GM12865 (cell line): ENCODE results near the gene ALAS1.

Source experiments
- DNase-seq: peaks from one replicate; pipeline ENCODE4 v3.0.0; 2010; ENCODE audit warnings: low read depth
- H3K4me3 ChIP-seq: 2 replicates; pipeline ENCODE4 v1.5.1; 2011; ENCODE audit warnings: mild to moderate bottlenecking, low read depth, low read length, control low read depth
- CTCF ChIP-seq: IDR thresholded peaks from 2 replicates; pipeline ENCODE4 v1.5.1; 2011; ENCODE audit warnings: low read length, control low read depth, low read depth, inconsistent platforms; ENCODE audit not compliant: insufficient read depth; ENCODE audit errors: missing control alignments

The ALAS1 gene

GRCh38 chr3:52172262-52172757 is 25.6 kb upstream of the ALAS1 start:
- no peak for TF ChIP-seq CTCF
- H3K4me3 ChIP-seq, result no peak overlapping the region
- DNase-seq, result no peak

- no peak for DNase-seq
- H3K4me3 ChIP-seq, result no peak overlapping the region
- no peak for TF ChIP-seq CTCF
Observed at GRCh38 chr3:52173101-52173500, 24.9 kb upstream of the ALAS1 start.

GRCh38 chr3:52174896-52175295 is 23.1 kb upstream of the ALAS1 start:
- TF ChIP-seq CTCF, result no peak
- H3K4me3 ChIP-seq, result no peak overlapping the region
- DNase-seq, result no peak

- no peak overlapping the region for H3K4me3 ChIP-seq
- no peak for TF ChIP-seq CTCF
- no peak for DNase-seq
Observed at GRCh38 chr3:52175416-52176179, 22.4 kb upstream of the ALAS1 start.

GRCh38 chr3:52176180-52176752 is 21.7 kb upstream of the ALAS1 start:
- no peak overlapping the region for H3K4me3 ChIP-seq
- DNase-seq, result no peak
- TF ChIP-seq CTCF, result no peak

- no peak for TF ChIP-seq CTCF
- H3K4me3 ChIP-seq, result no peak overlapping the region
- no peak for DNase-seq
Observed at GRCh38 chr3:52176951-52177700, 20.8 kb upstream of the ALAS1 start.
